Breast epithelium (tissue), 3 donors: ENCODE data around the gene RANBP6.

ENCODE experiments used
- POLR2A ChIP-seq: fragments of 450-650 bp; IDR thresholded peaks from one replicate; pipeline ENCODE4 v1.6.1; 2016; ENCODE audit warnings: antibody characterized with exemption, mild to moderate bottlenecking, moderate library complexity
- POLR2AphosphoS5 ChIP-seq, 3 donors: sonication (generic); formaldehyde crosslinking; IDR thresholded peaks; one replicate each; pipeline ENCODE4 v1.6.1; 2017; ENCODE audit warnings: antibody characterized with exemption in 3 of 3
- TF ChIP-seq, protein P1 (sequence below), 3 donors: fragments of 450-650 bp; IDR thresholded peaks; one replicate each; pipeline ENCODE4 v1.5.1; 2016 to 2017; ENCODE audit warnings: antibody characterized with exemption in 3 of 3, mild to moderate bottlenecking in 3 of 3, moderate library complexity in 3 of 3

DNA sequence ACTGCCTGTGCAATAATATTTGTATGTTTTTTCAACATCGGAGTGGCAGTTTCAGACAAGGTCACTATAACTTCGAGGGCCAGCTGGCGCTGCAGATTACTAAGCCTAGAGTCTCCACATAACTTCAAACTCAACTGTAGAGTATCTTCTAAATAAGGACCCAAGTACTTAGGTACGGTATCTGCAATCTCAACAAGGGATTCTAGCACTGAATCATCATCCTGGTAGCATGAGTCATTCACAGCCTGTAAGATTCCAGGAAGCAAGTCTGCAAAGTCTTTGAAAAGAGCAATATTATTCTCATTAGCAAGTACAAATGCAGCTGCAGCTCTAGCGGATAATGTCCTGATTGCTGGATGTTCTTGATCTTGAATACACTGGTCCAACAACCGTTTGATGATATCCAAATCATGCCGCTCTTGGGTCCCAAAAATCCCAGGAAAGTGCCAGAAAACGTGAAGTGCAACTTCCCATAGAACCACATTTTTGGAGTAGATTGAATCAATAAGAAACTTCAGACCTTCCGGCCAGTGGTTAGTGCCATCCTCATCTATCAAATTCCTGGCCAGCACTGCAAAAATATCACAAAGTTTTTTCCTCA lies 654 bp downstream of the RANBP6 start:
- TF ChIP-seq, protein P1, sequence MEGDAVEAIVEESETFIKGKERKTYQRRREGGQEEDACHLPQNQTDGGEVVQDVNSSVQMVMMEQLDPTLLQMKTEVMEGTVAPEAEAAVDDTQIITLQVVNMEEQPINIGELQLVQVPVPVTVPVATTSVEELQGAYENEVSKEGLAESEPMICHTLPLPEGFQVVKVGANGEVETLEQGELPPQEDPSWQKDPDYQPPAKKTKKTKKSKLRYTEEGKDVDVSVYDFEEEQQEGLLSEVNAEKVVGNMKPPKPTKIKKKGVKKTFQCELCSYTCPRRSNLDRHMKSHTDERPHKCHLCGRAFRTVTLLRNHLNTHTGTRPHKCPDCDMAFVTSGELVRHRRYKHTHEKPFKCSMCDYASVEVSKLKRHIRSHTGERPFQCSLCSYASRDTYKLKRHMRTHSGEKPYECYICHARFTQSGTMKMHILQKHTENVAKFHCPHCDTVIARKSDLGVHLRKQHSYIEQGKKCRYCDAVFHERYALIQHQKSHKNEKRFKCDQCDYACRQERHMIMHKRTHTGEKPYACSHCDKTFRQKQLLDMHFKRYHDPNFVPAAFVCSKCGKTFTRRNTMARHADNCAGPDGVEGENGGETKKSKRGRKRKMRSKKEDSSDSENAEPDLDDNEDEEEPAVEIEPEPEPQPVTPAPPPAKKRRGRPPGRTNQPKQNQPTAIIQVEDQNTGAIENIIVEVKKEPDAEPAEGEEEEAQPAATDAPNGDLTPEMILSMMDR (IDR thresholded peaks at IDR 0.05): no peak
- TF ChIP-seq POLR2A: no peak
- TF ChIP-seq POLR2AphosphoS5 (IDR thresholded peaks at IDR 0.05): no peak
